Stimulated activated CD4-positive, alpha-beta T cell treated with anti-CD3 and anti-CD28 coated beads, Interleukin-12 subunit alpha, Interleukin-12 subunit beta, amount 100 ng/mL, for 4 hours (primary cell): ENCODE results near the gene MACO1.

Experiments
- DNase-seq: peaks from one replicate; pipeline ENCODE4 v3.0.0-alpha.2; 2020

MACO1 gene

GRCh38 chr1:25545767-25546166 lies 115.1 kb downstream of the MACO1 start:
- DNase-seq = no peak

- no peak for DNase-seq
These were observed 115.5 kb downstream of the MACO1 start for GRCh38 chr1:25546193-25546592.

- no peak for DNase-seq
These were observed 117.9 kb downstream of the MACO1 start for GRCh38 chr1:25548601-25549000.

- peak; percentile 72 for DNase-seq
These were observed 118.8 kb downstream of the MACO1 start for GRCh38 chr1:25549273-25550154.
